BLaER1 (cell line): Measurements from ENCODE around the gene DOLPP1.

Experiments used
- H3K27ac ChIP-seq: shearing (Covaris generic); formaldehyde crosslinking; 2 replicates; pipeline ENCODE4 v1.8.1; 2022
- H3K27me3 ChIP-seq: shearing (Covaris generic); formaldehyde crosslinking; 2 replicates; pipeline ENCODE4 v1.8.1; 2022
- H3K36me3 ChIP-seq: shearing (Covaris generic); formaldehyde crosslinking; 2 replicates; pipeline ENCODE4 v1.8.1; 2022
- H3K4me1 ChIP-seq: shearing (Covaris generic); formaldehyde crosslinking; 2 replicates; pipeline ENCODE4 v1.8.1; 2022
- H3K4me2 ChIP-seq: shearing (Covaris generic); formaldehyde crosslinking; 2 replicates; pipeline ENCODE4 v1.8.1; 2022
- H3K4me3 ChIP-seq: shearing (Covaris generic); formaldehyde crosslinking; 2 replicates; pipeline ENCODE4 v1.8.1; 2022
- H3K9ac ChIP-seq: shearing (Covaris generic); formaldehyde crosslinking; 2 replicates; pipeline ENCODE4 v1.8.1; 2022
- H3K9me3 ChIP-seq: shearing (Covaris generic); formaldehyde crosslinking; 2 replicates; pipeline ENCODE4 v1.8.1; 2022
- H4K20me1 ChIP-seq: shearing (Covaris generic); formaldehyde crosslinking; 2 replicates; pipeline ENCODE4 v1.8.1; 2022
- Cebpa-rat ChIP-seq: shearing (Covaris generic); IDR thresholded peaks from 2 replicates; pipeline ENCODE4 v1.8.1; 2022

The DOLPP1 gene

GRCh38 chr9:129038109-129038852 is 42.6 kb upstream of the DOLPP1 start:
- Histone ChIP-seq H3K4me3 (peak overlapping the region; percentile 98), H3K9me3 (no peaks in the 10 kb centered on the region), H3K27ac (no peak overlapping the region), H3K4me2 (peak overlapping the region; percentile 98), H3K9ac (peak overlapping the region; percentile 91), H3K27me3 (no peaks in the 10 kb centered on the region), H4K20me1 (peaks cover 25% of the 10 kb centered on the region), H3K36me3 (peaks cover 34% of the 10 kb centered on the region), H3K4me1 (peaks cover 28% of the 10 kb centered on the region)
- no peak for TF ChIP-seq Cebpa-rat

GRCh38 chr9:129040113-129040643 is 40.7 kb upstream of the DOLPP1 start:
- Histone ChIP-seq H3K27me3 (no peaks in the 10 kb centered on the region), H4K20me1 (peaks cover 25% of the 10 kb centered on the region), H3K4me1 (peaks cover 28% of the 10 kb centered on the region), H3K27ac (no peak overlapping the region), H3K4me3 (no peak overlapping the region), H3K9me3 (no peaks in the 10 kb centered on the region), H3K36me3 (peaks cover 53% of the 10 kb centered on the region), H3K9ac (no peak overlapping the region), H3K4me2 (no peak overlapping the region)
- TF ChIP-seq Cebpa-rat: no peak

GRCh38 chr9:129042016-129042415 is 38.9 kb upstream of the DOLPP1 start:
- Histone ChIP-seq H3K9ac (no peak overlapping the region), H3K27ac (no peak overlapping the region), H4K20me1 (peaks cover 20% of the 10 kb centered on the region), H3K4me2 (no peak overlapping the region), H3K36me3 (peaks cover 71% of the 10 kb centered on the region), H3K4me1 (peaks cover 20% of the 10 kb centered on the region), H3K9me3 (no peaks in the 10 kb centered on the region), H3K4me3 (no peak overlapping the region), H3K27me3 (no peaks in the 10 kb centered on the region)
- no peak for TF ChIP-seq Cebpa-rat

GRCh38 chr9:129052592-129052991 is 28.3 kb upstream of the DOLPP1 start:
- Histone ChIP-seq H3K4me2 (no peak overlapping the region), H3K9ac (no peak overlapping the region), H3K36me3 (peaks cover 99% of the 10 kb centered on the region), H3K9me3 (no peaks in the 10 kb centered on the region), H3K4me3 (no peak overlapping the region), H4K20me1 (no peaks in the 10 kb centered on the region), H3K27me3 (no peaks in the 10 kb centered on the region), H3K4me1 (no peaks in the 10 kb centered on the region), H3K27ac (no peak overlapping the region)
- TF ChIP-seq Cebpa-rat: no peak

GRCh38 chr9:129053020-129053419 is 27.9 kb upstream of the DOLPP1 start:
- no peak for TF ChIP-seq Cebpa-rat
- no peaks in the 10 kb centered on the region for H3K9me3 ChIP-seq

GRCh38 chr9:129054163-129054851 is 26.6 kb upstream of the DOLPP1 start:
- H3K27ac ChIP-seq: no peak overlapping the region
- TF ChIP-seq Cebpa-rat: no peak
- H3K9ac ChIP-seq: no peak overlapping the region
- no peak overlapping the region for H3K4me3 ChIP-seq
- peaks cover 99% of the 10 kb centered on the region for H3K36me3 ChIP-seq
- no peaks in the 10 kb centered on the region for H4K20me1 ChIP-seq
- H3K27me3 ChIP-seq: no peaks in the 10 kb centered on the region
- H3K9me3 ChIP-seq: no peaks in the 10 kb centered on the region
- H3K4me1 ChIP-seq: no peaks in the 10 kb centered on the region
- no peak overlapping the region for H3K4me2 ChIP-seq

More at GRCh38 chr9:129053020-129053419, 27.9 kb upstream of the DOLPP1 start:
- no peak overlapping the region for H3K27ac ChIP-seq
- no peak overlapping the region for H3K4me3 ChIP-seq
- H3K4me1 ChIP-seq: no peaks in the 10 kb centered on the region
- no peaks in the 10 kb centered on the region for H3K27me3 ChIP-seq
- H3K36me3 ChIP-seq: peaks cover 99% of the 10 kb centered on the region
- no peaks in the 10 kb centered on the region for H4K20me1 ChIP-seq
- no peak overlapping the region for H3K4me2 ChIP-seq
- no peak overlapping the region for H3K9ac ChIP-seq

- no peak for TF ChIP-seq Cebpa-rat
- Histone ChIP-seq H3K4me2 (no peak overlapping the region), H3K27me3 (no peaks in the 10 kb centered on the region), H3K36me3 (peaks cover 98% of the 10 kb centered on the region), H3K27ac (no peak overlapping the region), H3K4me1 (no peaks in the 10 kb centered on the region), H3K9me3 (no peaks in the 10 kb centered on the region), H3K9ac (0 out of 2 replicates have a peak overlapping the region, but pooled peaks have one; percentile 10), H3K4me3 (no peak overlapping the region), H4K20me1 (no peaks in the 10 kb centered on the region)
Measured at GRCh38 chr9:129058965-129059795, 21.7 kb upstream of the DOLPP1 start.

- Histone ChIP-seq H3K27ac (no peak overlapping the region), H4K20me1 (no peaks in the 10 kb centered on the region), H3K36me3 (peaks cover 98% of the 10 kb centered on the region), H3K4me1 (no peaks in the 10 kb centered on the region), H3K4me2 (no peak overlapping the region), H3K9me3 (no peaks in the 10 kb centered on the region), H3K9ac (no peak overlapping the region), H3K27me3 (no peaks in the 10 kb centered on the region), H3K4me3 (no peak overlapping the region)
- TF ChIP-seq Cebpa-rat: no peak
Measured at GRCh38 chr9:129059796-129060785, 20.8 kb upstream of the DOLPP1 start.

GRCh38 chr9:129060991-129061390 is 19.9 kb upstream of the DOLPP1 start:
- TF ChIP-seq Cebpa-rat: no peak

More at GRCh38 chr9:129060991-129061390, 19.9 kb upstream of the DOLPP1 start:
- Histone ChIP-seq H3K36me3 (peaks cover 98% of the 10 kb centered on the region), H4K20me1 (no peaks in the 10 kb centered on the region), H3K9me3 (no peaks in the 10 kb centered on the region), H3K4me2 (no peak overlapping the region), H3K4me1 (no peaks in the 10 kb centered on the region), H3K27ac (no peak overlapping the region), H3K4me3 (no peak overlapping the region), H3K27me3 (no peaks in the 10 kb centered on the region), H3K9ac (no peak overlapping the region)
